ENCODE results near the gene ANAPC2. TPM values are rescaled to one million over a fixed set of nuclear protein-coding genes. Genes with fewer than 3 reads are reported as not detected.

The ANAPC2 gene

Small RNA genes lying within 50 kb of the gene (small RNA-seq; reads per million reads assigned to genes)
- not detected for gene MIR3621 (ENCODE audit: low read depth)
